Stomach (tissue), 9 donors: Measurements from ENCODE around the gene OMP. TPM values are rescaled to one million over a fixed set of nuclear protein-coding genes. Genes with fewer than 3 reads are reported as not detected.
A peak's percentile ranks its signal among the peaks of the same experiment; 100 is the strongest.

Experiments used
- DNase-seq, 2 donors: peaks; one replicate each; pipeline versions ENCODE4 v3.0.0 to v3.0.0-alpha.2; 2013 to 2019
- H3K27ac ChIP-seq, 5 donors: fragments of 200-600 bp in 4 of 5; sonication (generic) in 4 of 5; one replicate each; pipeline ENCODE4 v1.5.1; 2013 to 2019; ENCODE audit warnings: mild to moderate bottlenecking in 1 of 5, moderate library complexity in 1 of 5
- H3K27me3 ChIP-seq, 3 donors: fragments of 200-600 bp; sonication (generic); one replicate each; pipeline ENCODE4 v1.5.1; 2017 to 2019; ENCODE audit warnings: mixed run types in 1 of 3
- H3K36me3 ChIP-seq, 4 donors: fragments of 200-600 bp; sonication (generic); 1 replicate in 3 of 4; 2 replicates in 1 of 4; pipeline ENCODE4 v1.5.1; 2016 to 2019
- H3K4me1 ChIP-seq, 4 donors: fragments of 200-600 bp; sonication (generic); one replicate each; pipeline ENCODE4 v1.5.1; 2016 to 2019
- H3K4me3 ChIP-seq, 4 donors: fragments of 200-600 bp; sonication (generic) in 3 of 4; one replicate each; pipeline ENCODE4 v1.5.1; 2016 to 2019; ENCODE audit warnings: mild to moderate bottlenecking in 1 of 4
- H3K9me3 ChIP-seq, 4 donors: fragments of 200-600 bp; sonication (generic); one replicate each; pipeline ENCODE4 v1.5.1; 2016 to 2019
- CTCF ChIP-seq, 7 experiments: fragments of 450-650 bp in 4 of 7; fragments of 200-600 bp in 3 of 7; sonication (generic) in 3 of 7; IDR thresholded peaks; one replicate each; pipeline ENCODE4 v1.5.1; 2016 to 2019; ENCODE audit warnings: antibody characterized with exemption in 7 of 7, control low read depth in 2 of 7, mild to moderate bottlenecking in 1 of 7
- EP300 ChIP-seq: sonication (generic); formaldehyde crosslinking; IDR thresholded peaks from one replicate; pipeline ENCODE4 v1.6.1; 2017; ENCODE audit warnings: antibody characterized with exemption
- POLR2A ChIP-seq, 4 donors: fragments of 450-650 bp; IDR thresholded peaks; one replicate each; pipeline ENCODE4 v1.6.1; 2016; ENCODE audit warnings: antibody characterized with exemption in 4 of 4, control low read depth in 2 of 4, mild to moderate bottlenecking in 1 of 4, moderate library complexity in 1 of 4
- POLR2AphosphoS5 ChIP-seq, 3 donors: sonication (generic); formaldehyde crosslinking; IDR thresholded peaks; one replicate each; pipeline ENCODE4 v1.6.1; 2016; ENCODE audit warnings: antibody characterized with exemption in 3 of 3
- WGBS, 5 donors: extraction: QIAGEN DNeasy Blood & Tissue Kit in 3 of 5; methylation state at CpG; one replicate each; pipeline versions ENCODE4 v1.1.5 to v1.1.7; 2013 to 2018; 5-methylcytosine and 5-hydroxymethylcytosine counted together
- intact Hi-C: fragments of 100-400 bp; cut with DNase I; formaldehyde crosslinking; loops from one replicate; pipeline ENCODE4 v1.15.1; 2023; ENCODE audit warnings: low total_unique reads
- polyA plus RNA-seq, 3 donors: library from polyadenylated mRNA; stranded (reverse); fragments of 200-250 nt; gene quantifications; one replicate each; pipeline ENCODE4 v1.2.3, GENCODE V29; 2013
- total RNA-seq, 5 donors: library from RNA; depleted of rRNA; stranded (reverse); fragments of >200 nt; gene quantifications; one replicate each; pipeline versions ENCODE4 v1.1.0 to v1.2.3, GENCODE V29; 2014 to 2016
- donor health status: healthy with polysubstance abuse.
- donor health status: Bipolar disorder and iron deficiency.
- donor health status: healthy.

The OMP gene
- total and polyA plus RNA-seq, 8 donors: 1.1 to 63.7 (median 16.4) TPM; not detected in 3

GRCh38 chr11:77080643-77081210 lies 21.9 kb upstream of the OMP start:
- WGBS, 5 donors: 80 to 98% (median 92%) methylated on average over 2 of the region's 2 CpGs
- peak in 1 of 2 donors; percentile 25 for DNase-seq
- peak overlapping the region in 1 of 5 donors; percentile 8 for H3K27ac ChIP-seq
- intact Hi-C loops: no loop called here
- H3K36me3 ChIP-seq: peaks cover 2 to 10% (median 7%) of the 10 kb centered on the region in 4 donors
- no peaks in the 10 kb centered on the region for H3K27me3 ChIP-seq
- no peaks in the 10 kb centered on the region for H3K9me3 ChIP-seq
- peaks cover 30 to 59% (median 50%) of the 10 kb centered on the region in 4 donors for H3K4me1 ChIP-seq
- TF ChIP-seq EP300 (no peak), CTCF (IDR thresholded peaks at IDR 0.05) (no peak), POLR2A (IDR thresholded peaks at IDR 0.05) (no peak), POLR2AphosphoS5 (IDR thresholded peaks at IDR 0.05) (no peak)
- no peak overlapping the region for H3K4me3 ChIP-seq

- no peak overlapping the region for H3K4me3 ChIP-seq
- peak overlapping the region in 2 of 5 donors; percentile 64 to 85 for H3K27ac ChIP-seq
- 88 to 100% (median 93%) methylated on average over 2 to 9 of the region's 9 CpGs for WGBS, 5 donors
- peaks cover 31 to 60% (median 53%) of the 10 kb centered on the region in 4 donors for H3K4me1 ChIP-seq
- H3K27me3 ChIP-seq: no peaks in the 10 kb centered on the region
- DNase-seq: no peak
- intact Hi-C loops: no loop called here
- H3K36me3 ChIP-seq: peaks cover 7 to 16% (median 10%) of the 10 kb centered on the region in 4 donors
- H3K9me3 ChIP-seq: no peaks in the 10 kb centered on the region
- no peak for TF ChIP-seq CTCF (IDR thresholded peaks at IDR 0.05)
- TF ChIP-seq POLR2A (IDR thresholded peaks at IDR 0.05): no peak
- no peak for TF ChIP-seq EP300
- no peak for TF ChIP-seq POLR2AphosphoS5 (IDR thresholded peaks at IDR 0.05)
Measured at GRCh38 chr11:77081381-77081851, 21.2 kb upstream of the OMP start.

DNA sequence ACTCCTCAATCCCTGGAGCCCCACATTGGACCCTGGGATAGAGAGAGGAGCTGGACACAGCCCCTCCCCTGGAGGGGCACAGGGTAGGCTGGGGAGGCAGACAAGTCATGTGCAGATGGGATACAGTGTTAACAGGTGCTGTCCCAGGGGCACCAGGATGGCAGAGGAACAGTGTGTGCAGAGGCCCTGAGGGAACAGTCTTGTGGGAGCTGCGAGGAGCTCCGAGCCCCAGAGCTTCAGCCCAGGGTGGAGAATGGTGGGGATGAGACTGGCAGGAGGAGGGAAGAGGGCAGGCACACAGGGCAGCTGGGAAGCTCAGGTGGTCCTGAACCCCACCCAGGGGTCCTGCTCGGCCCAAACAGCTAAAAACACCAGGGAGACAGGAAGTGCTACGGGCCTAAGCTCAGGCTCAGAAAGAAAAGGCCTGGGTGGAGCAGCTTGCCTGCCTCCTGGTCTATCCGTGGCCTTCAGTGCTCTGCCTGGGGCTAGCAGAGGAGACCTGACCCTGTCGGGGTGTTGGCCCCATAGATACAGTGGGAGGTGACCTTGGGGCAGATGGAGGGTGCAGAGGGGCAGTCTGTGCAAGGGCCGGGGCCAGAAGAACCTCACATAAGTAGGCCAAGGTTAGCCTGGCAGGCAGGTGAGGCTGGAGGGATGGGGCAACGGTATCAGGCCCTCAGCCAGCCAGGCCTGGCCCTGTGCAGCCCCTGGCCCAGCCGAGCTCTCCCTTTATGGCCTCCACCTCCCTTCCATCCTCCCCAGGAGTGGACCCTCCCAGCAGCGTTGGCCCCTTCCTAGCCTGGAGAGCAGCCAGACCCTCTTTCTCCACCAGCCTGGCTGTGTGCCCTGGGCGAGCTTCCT lies 20.4 kb upstream of the OMP start:
- Histone ChIP-seq H3K27me3 (no peaks in the 10 kb centered on the region), H3K36me3 (peaks cover 7 to 16% (median 13%) of the 10 kb centered on the region in 4 donors), H3K4me3 (no peak overlapping the region), H3K27ac (peak overlapping the region; percentile 62 to 86 (median 64)), H3K4me1 (peaks cover 37 to 68% (median 59%) of the 10 kb centered on the region in 4 donors), H3K9me3 (no peaks in the 10 kb centered on the region)
- 45 to 69% (median 50%) methylated on average over 10 to 11 of the region's 11 CpGs for WGBS, 5 donors
- intact Hi-C loops: no loop called here
- TF ChIP-seq CTCF (IDR thresholded peaks at IDR 0.05) (no peak), EP300 (no peak), POLR2A (IDR thresholded peaks at IDR 0.05) (no peak), POLR2AphosphoS5 (IDR thresholded peaks at IDR 0.05) (no peak)
- peak in 1 of 2 donors; percentile 25 for DNase-seq

- peaks cover 7 to 16% (median 13%) of the 10 kb centered on the region in 4 donors for H3K36me3 ChIP-seq
- peaks cover 45 to 76% (median 67%) of the 10 kb centered on the region in 4 donors for H3K4me1 ChIP-seq
- H3K27me3 ChIP-seq: no peaks in the 10 kb centered on the region
- TF ChIP-seq CTCF (IDR thresholded peaks at IDR 0.05): no peak
- TF ChIP-seq EP300: no peak
- no peak for TF ChIP-seq POLR2AphosphoS5 (IDR thresholded peaks at IDR 0.05)
- no peak for TF ChIP-seq POLR2A (IDR thresholded peaks at IDR 0.05)
- intact Hi-C loops: no loop called here
- peak; percentile 47 to 76 for DNase-seq
- no peak overlapping the region for H3K4me3 ChIP-seq
- no peaks in the 10 kb centered on the region for H3K9me3 ChIP-seq
- H3K27ac ChIP-seq: peak overlapping the region; percentile 62 to 86 (median 64)
- WGBS, 5 donors: 63 to 78% (median 67%) methylated on average over 13 to 15 of the region's 15 CpGs
Measured at GRCh38 chr11:77082838-77083565, 19.6 kb upstream of the OMP start.
